Measurements from ENCODE around the gene GLRA3.

GRCh38 chr4:174848596-174848995 lies 19.5 kb upstream of the GLRA3 start:
- TF ChIP-seq CTCF (IDR thresholded peaks at IDR 0.05) (no peak), POLR2A (IDR thresholded peaks at IDR 0.05) (no peak)

Data from lower leg skin (tissue), 3 donors.